K562 treated with DMSO at 1 percent for 12 hours (cell line): Measurements from ENCODE around the gene FGB. TPM values are rescaled to one million over a fixed set of nuclear protein-coding genes. Genes with fewer than 3 reads are reported as not detected.

Experiments used
- total RNA-seq: library from RNA; unstranded; fragments of 300-600 nt; gene quantifications from 2 replicates; pipeline ENCODE4 v1.2.3, GENCODE V29; 2022; ENCODE audit not compliant: insufficient read depth

FGB gene
- not detected in 2 replicates for total RNA-seq

GRCh38 chr4:154562697-154563254, at the start of gene FGB:
Gene FGB, plus strand, starts transcription at chr4:154563011. Its CDS starts 8 bp downstream, at chr4:154563019.

DNA sequence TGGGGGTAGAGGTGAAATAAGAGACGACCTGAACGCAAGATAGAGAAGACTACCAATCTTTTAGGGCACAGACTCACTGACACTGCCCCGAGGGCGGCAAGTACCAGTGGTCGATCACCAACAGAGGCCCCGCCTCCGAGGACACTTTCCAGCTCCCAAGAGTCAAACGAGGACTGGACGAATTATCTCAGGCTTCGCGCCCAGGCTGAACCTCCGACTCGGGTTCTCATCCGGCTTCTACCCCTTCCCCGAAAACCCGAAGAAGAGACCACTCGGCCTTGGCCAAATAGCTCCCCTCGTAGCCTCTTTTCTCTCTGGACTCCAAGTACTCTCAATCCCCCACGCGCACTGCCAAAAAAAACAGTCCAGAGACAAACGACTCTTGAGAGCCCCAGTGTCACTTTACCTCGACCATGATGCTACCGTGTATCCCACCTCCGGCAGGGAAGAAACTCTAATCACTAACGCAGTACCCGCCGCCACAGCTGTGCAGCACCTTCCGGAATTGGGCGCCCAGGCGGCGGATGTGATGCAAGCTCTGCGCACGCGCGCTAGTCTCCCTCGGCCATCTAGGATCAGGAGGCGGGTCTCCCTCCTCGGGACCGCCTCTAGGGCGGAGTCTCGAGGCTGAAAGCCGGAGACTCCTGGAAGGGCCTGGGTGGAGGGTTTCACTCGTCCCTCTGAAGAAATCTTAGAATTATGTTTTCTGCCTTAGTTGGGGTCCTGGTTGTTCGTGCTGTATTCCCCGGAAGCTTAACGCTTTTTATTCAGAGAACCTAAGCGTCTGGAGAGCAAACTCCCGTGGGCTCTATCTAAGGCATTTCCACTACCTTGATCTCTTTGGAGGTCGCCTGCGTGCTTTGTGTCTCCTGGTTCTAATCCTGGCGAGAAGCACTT, 12.7 kb upstream of the FGB start, which contains the start of gene PLRG1:
PLRG1 (minus strand) TSS at position 507 of the 897 bp plus-strand sequence; CDS start at position 415, 92 bp downstream.

GRCh38 chr4:154590329-154591006, 27.7 kb downstream of the FGB start, which contains the start of gene FGA:
Gene FGA, minus strand, starts transcription at chr4:154590742. Its CDS starts 55 bp downstream, at chr4:154590687.

DNA sequence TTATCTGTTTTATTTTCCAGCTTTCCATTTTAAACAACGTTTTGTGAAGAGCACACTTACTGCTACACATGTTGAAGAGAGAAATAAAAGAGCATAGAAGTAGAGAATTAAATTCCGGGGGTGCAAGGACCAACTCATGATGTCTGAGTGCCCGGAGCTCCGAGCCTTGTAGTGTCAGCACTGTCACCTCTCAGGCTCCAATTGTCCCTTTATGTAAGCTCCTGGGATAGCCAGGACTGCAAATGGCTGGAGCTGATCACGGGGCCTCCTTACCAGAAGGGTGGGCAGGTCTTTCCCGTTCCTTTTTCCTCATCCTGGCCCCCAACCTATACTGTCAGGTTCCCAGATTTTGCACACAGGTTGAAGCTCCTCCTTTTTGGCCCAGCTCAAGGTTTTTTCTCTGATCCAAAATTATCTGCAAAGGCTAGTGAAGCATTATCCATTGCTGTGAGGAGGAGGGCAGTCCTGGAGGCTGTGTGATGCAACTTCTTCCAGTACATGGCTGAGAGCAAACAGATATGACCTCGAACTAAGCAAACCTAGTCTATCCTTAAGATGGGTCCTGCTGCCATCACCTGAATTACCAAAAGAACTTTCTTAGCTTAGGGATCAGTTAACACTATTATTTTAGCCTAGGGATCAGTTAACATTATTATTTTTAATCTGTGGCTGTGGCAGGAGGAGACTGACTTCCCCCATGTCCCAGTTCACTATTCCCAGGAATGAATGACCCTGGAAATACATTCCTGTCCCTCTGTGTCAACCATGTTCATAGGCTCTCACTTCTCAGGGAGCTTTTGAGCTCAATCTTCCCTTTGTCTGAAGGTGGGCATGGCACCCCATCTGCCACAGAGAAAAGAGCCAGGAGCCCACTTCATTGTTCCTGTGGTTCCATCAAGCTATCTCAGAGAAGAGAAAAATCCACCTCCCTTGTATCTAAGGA, 49.9 kb downstream of the FGB start, which contains the start of gene FGG:
FGG (minus strand) TSS at position 185 of the 943 bp plus-strand sequence; CDS start at position 138, 47 bp downstream.

Other genes with a start within 250 kb of the FGB start
- gene DCHS2, start 71.2 kb upstream of the FGB start, total RNA-seq = 0.60 and 4.6 TPM in 2 replicates
- 27.8 and 72.3 TPM in 2 replicates for gene PLRG1, start 12.6 kb upstream of the FGB start, total RNA-seq
- gene FGA, start 27.7 kb downstream of the FGB start, total RNA-seq = 0.44 TPM in 1 of 2 replicates, not detected in the other
- gene FGG, start 49.6 kb downstream of the FGB start, total RNA-seq = not detected in 2 replicates
- not detected in 2 replicates for gene LRAT, start 181.0 kb downstream of the FGB start, total RNA-seq
- gene RBM46, start 218.3 kb downstream of the FGB start, total RNA-seq = not detected in 2 replicates